Measurements from ENCODE around the gene ZNF497.

DNA sequence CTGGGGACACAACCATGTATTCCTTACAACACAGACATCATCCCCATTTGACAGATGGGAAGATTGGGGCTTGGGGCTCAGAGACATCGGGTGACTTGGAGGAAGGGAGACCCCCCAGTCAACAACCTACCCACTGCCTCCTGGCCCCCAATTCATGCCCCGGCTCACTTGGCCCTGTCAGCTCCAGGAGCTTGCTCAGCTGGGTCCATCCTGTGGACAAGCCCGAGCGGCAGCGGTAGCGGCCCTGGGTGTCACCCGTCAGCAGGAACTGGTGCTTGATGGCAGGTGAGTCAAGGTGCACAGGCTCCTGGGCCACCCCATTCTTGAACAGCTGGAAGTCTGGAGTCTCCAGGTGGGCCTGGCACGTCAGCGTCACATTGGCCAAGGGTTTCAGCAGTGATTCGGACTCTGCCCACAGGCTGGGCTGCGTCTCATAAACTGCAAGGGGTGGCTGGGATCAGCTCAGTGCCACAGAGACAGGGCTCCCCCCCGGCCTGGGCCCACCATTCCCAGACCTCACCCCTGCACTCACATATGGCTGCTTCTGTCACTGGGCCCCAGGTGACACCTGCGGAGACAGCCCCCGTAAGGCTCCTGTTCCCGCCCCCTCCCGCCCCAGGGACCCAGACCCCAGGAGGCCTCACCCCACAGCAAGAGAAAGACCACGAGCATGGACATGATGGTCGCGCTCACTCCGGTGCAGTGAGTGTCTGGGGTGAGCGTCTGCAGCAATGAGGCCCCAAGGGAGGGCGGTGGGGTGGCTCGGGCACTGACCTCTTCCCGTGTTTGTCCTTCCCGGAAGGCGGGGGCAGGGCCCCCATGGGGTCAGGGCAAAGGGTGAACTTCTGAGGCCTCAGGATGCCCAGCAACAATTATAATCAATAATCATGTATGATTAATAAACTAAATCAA lies 9.5 kb downstream of the ZNF497 start, which contains the start of gene A1BG:
- TF ChIP-seq, protein P1, sequence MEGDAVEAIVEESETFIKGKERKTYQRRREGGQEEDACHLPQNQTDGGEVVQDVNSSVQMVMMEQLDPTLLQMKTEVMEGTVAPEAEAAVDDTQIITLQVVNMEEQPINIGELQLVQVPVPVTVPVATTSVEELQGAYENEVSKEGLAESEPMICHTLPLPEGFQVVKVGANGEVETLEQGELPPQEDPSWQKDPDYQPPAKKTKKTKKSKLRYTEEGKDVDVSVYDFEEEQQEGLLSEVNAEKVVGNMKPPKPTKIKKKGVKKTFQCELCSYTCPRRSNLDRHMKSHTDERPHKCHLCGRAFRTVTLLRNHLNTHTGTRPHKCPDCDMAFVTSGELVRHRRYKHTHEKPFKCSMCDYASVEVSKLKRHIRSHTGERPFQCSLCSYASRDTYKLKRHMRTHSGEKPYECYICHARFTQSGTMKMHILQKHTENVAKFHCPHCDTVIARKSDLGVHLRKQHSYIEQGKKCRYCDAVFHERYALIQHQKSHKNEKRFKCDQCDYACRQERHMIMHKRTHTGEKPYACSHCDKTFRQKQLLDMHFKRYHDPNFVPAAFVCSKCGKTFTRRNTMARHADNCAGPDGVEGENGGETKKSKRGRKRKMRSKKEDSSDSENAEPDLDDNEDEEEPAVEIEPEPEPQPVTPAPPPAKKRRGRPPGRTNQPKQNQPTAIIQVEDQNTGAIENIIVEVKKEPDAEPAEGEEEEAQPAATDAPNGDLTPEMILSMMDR (IDR thresholded peaks at IDR 0.05 in 2 of 3, conservative IDR thresholded peaks at IDR 0.05 in 1 of 3; ENCODE audit: insufficient read depth in 2 of 3, low read depth in 1 of 3, low read length in 3 of 3), result no peak
- TF ChIP-seq MCM5 (IDR thresholded peaks at IDR 0.05; ENCODE audit: low read depth), result no peak

Data from K562 (cell line).